ENCODE measurements around the gene GLYATL3.

DNA sequence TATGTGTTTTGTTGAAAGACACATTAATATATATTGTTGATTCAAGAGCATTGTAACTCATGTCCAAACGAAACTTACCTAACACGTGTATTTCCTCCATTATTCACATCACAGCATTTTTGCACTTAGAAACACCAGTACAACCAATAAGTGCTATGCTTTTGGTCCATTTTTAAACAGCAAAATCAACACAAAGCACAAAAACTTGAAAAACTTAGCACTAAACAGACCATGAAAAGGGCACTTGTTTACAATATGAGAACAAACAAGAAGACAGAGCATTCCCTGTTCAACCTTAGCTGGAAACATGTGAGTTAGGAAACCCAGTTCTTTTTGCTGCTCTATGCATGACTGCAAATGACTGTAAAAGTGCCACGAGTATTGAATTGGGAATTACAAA lies 9.6 kb downstream of the GLYATL3 start:
- TF ChIP-seq CTCF (conservative IDR thresholded peaks at IDR 0.05; ENCODE audit: low read length) (no peak), EZH2phosphoT487 (IDR thresholded peaks at IDR 0.05; ENCODE audit: borderline replicate concordance) (no peak)
